ENCODE results near the gene TMEM272. TPM values are rescaled to one million over a fixed set of nuclear protein-coding genes. Genes with fewer than 3 reads are reported as not detected.

TMEM272 gene
- total RNA-seq, 6 donors from 2014 or later, result 0.13 to 0.44 (median 0.17) TPM; not detected in 3

- peak; percentile 69 to 85 (median 82) for TF ChIP-seq CTCF (IDR thresholded peaks at IDR 0.05)
- TF ChIP-seq EP300 (IDR thresholded peaks at IDR 0.05), result no peak
- no peak for TF ChIP-seq POLR2A (IDR thresholded peaks at IDR 0.05)
- ATAC-seq (ENCODE audit: low FRiP score in 2 of 2) (peak; percentile 74 to 82), DNase-seq (peak in 1 of 2 donors; percentile 62)
- H3K36me3 ChIP-seq, result no peaks in the 10 kb centered on the region
- WGBS, 2 donors, result 25 to 26% methylated on average over 13 of the region's 13 CpGs
- H3K27ac ChIP-seq, result peak overlapping the region in 2 of 4 donors; percentile 16 to 50
- H3K27me3 ChIP-seq, result no peaks in the 10 kb centered on the region
- H3K9me3 ChIP-seq, result no peaks in the 10 kb centered on the region
- H3K4me1 ChIP-seq, result peaks cover 4 to 14% (median 9%) of the 10 kb centered on the region in 4 donors
- H3K4me3 ChIP-seq, result peak overlapping the region in 3 of 4 donors; percentile 10 to 22 (median 21)
These were observed 29.9 kb downstream of the TMEM272 start for GRCh38 chr13:51814825-51815650.

- no peak for ATAC-seq (ENCODE audit: low FRiP score in 2 of 2)
- no peak overlapping the region for H3K4me3 ChIP-seq
- H3K36me3 ChIP-seq, result no peaks in the 10 kb centered on the region
- H3K4me1 ChIP-seq, result peaks cover 4 to 14% (median 6%) of the 10 kb centered on the region in 4 donors
- H3K27ac ChIP-seq, result no peak overlapping the region
- DNase-seq, result no peak
- 100% methylated on average over 2 of the region's 2 CpGs for WGBS, 2 donors
- H3K9me3 ChIP-seq, result no peaks in the 10 kb centered on the region
- TF ChIP-seq POLR2A (IDR thresholded peaks at IDR 0.05), result no peak
- no peak for TF ChIP-seq POLR2AphosphoS5 (IDR thresholded peaks at IDR 0.05)
- TF ChIP-seq CTCF (IDR thresholded peaks at IDR 0.05), result no peak
- TF ChIP-seq EP300 (IDR thresholded peaks at IDR 0.05), result no peak
- H3K27me3 ChIP-seq, result no peaks in the 10 kb centered on the region
These were observed 30.9 kb downstream of the TMEM272 start for GRCh38 chr13:51814071-51814470.

- ATAC-seq (ENCODE audit: low FRiP score in 2 of 2) (peak in 1 of 2 donors; percentile 34), DNase-seq (no peak)
- Histone ChIP-seq H3K27ac (peak overlapping the region in 3 of 4 donors; percentile 12 to 20 (median 16)), H3K9me3 (no peaks in the 10 kb centered on the region), H3K36me3 (no peaks in the 10 kb centered on the region), H3K4me1 (peaks cover 4 to 14% (median 5%) of the 10 kb centered on the region in 4 donors), H3K4me3 (no peak overlapping the region), H3K27me3 (no peaks in the 10 kb centered on the region)
- 40 to 50% methylated on average over 4 of the region's 4 CpGs for WGBS, 2 donors
- TF ChIP-seq CTCF (IDR thresholded peaks at IDR 0.05) (no peak), POLR2AphosphoS5 (IDR thresholded peaks at IDR 0.05) (peak in 1 of 2 donors; percentile 33)
These were observed 33.0 kb downstream of the TMEM272 start for GRCh38 chr13:51811920-51812451.

GRCh38 chr13:51811046-51811445 lies 33.9 kb downstream of the TMEM272 start:
- H3K4me3 ChIP-seq, result no peak overlapping the region
- ATAC-seq (ENCODE audit: low FRiP score in 2 of 2) (no peak), DNase-seq (peak in 1 of 2 donors; percentile 34)
- no peaks in the 10 kb centered on the region for H3K9me3 ChIP-seq
- no peaks in the 10 kb centered on the region for H3K36me3 ChIP-seq
- no peaks in the 10 kb centered on the region for H3K27me3 ChIP-seq
- 74 to 75% methylated on average over 12 of the region's 12 CpGs for WGBS, 2 donors
- H3K27ac ChIP-seq, result peak overlapping the region in 1 of 4 donors; percentile 20
- no peak for TF ChIP-seq EP300 (IDR thresholded peaks at IDR 0.05)
- no peak for TF ChIP-seq CTCF (IDR thresholded peaks at IDR 0.05)
- no peak for TF ChIP-seq POLR2A (IDR thresholded peaks at IDR 0.05)
- no peak for TF ChIP-seq POLR2AphosphoS5 (IDR thresholded peaks at IDR 0.05)
- peaks cover 4 to 14% (median 5%) of the 10 kb centered on the region in 4 donors for H3K4me1 ChIP-seq
